Endothelial cell of hepatic sinusoid (primary cell): ENCODE results near the gene CSMD2.

Experiments used
- in situ Hi-C: cut with HindIII; loops from 2 replicates; pipeline ENCODE4 v1.10.0; 2017; ENCODE audit warnings: low sequenced_read_pairs

CSMD2 gene

GRCh38 chr1:34013136-34013535 is 151.9 kb downstream of the CSMD2 start:
- in situ Hi-C loops, result no loop called here

GRCh38 chr1:34009340-34009985 is 155.6 kb downstream of the CSMD2 start:
- in situ Hi-C loops, result no loop called here

- in situ Hi-C loops, result no loop called here
These were observed 157.3 kb downstream of the CSMD2 start for GRCh38 chr1:34007760-34008159.

- in situ Hi-C loops, result no loop called here
These were observed 159.7 kb downstream of the CSMD2 start for GRCh38 chr1:34005309-34005708.

GRCh38 chr1:34002810-34003209 is 162.2 kb downstream of the CSMD2 start:
- in situ Hi-C loops, result no loop called here

- in situ Hi-C loops, result no loop called here
These were observed 167.6 kb downstream of the CSMD2 start for GRCh38 chr1:33997127-33998036.

GRCh38 chr1:33996281-33996680 is 168.7 kb downstream of the CSMD2 start:
- in situ Hi-C loops, result no loop called here

- in situ Hi-C loops, result no loop called here
These were observed 171.7 kb downstream of the CSMD2 start for GRCh38 chr1:33993301-33993700.

GRCh38 chr1:33990281-33990680 is 174.7 kb downstream of the CSMD2 start:
- in situ Hi-C loops, result no loop called here

GRCh38 chr1:33988161-33988560 is 176.9 kb downstream of the CSMD2 start:
- in situ Hi-C loops, result no loop called here

GRCh38 chr1:33986390-33987095 is 178.5 kb downstream of the CSMD2 start:
- in situ Hi-C loops, result no loop called here

GRCh38 chr1:33985656-33986055 is 179.4 kb downstream of the CSMD2 start:
- in situ Hi-C loops, result no loop called here

- in situ Hi-C loops, result no loop called here
These were observed 180.0 kb downstream of the CSMD2 start for GRCh38 chr1:33984906-33985565.

GRCh38 chr1:33982419-33982818 is 182.6 kb downstream of the CSMD2 start:
- in situ Hi-C loops, result no loop called here

GRCh38 chr1:33979341-33979740 is 185.7 kb downstream of the CSMD2 start:
- in situ Hi-C loops, result no loop called here

- in situ Hi-C loops, result no loop called here
These were observed 189.1 kb downstream of the CSMD2 start for GRCh38 chr1:33975961-33976360.

GRCh38 chr1:33973799-33974545 is 191.1 kb downstream of the CSMD2 start:
- in situ Hi-C loops, result no loop called here

GRCh38 chr1:33972676-33973395 is 192.2 kb downstream of the CSMD2 start:
- in situ Hi-C loops, result no loop called here

- in situ Hi-C loops, result no loop called here
These were observed 193.1 kb downstream of the CSMD2 start for GRCh38 chr1:33971913-33972312.
